Astrocyte (in vitro differentiated cells and primary cell): ENCODE measurements around the gene UNC5CL. TPM values are rescaled to one million over a fixed set of nuclear protein-coding genes. Genes with fewer than 3 reads are reported as not detected.

Experiments used
- DNase-seq: peaks from one replicate; pipeline ENCODE4 v3.0.0-alpha.2; 2010; ENCODE audit warnings: low read depth
- FAIRE-seq: peaks from 2 replicates; lab custom pipeline; 2011; peaks lifted over from hg19 to GRCh38; lab: Jason Lieb, UNC
- H2AFZ ChIP-seq: 2 replicates; pipeline ENCODE4 v1.6.0; 2012; ENCODE audit warnings: low read depth, low read length, inconsistent platforms
- H3K27ac ChIP-seq: 2 replicates; pipeline ENCODE4 v1.5.1; 2011; ENCODE audit warnings: low read depth, low read length, inconsistent platforms
- H3K27me3 ChIP-seq: 2 replicates; pipeline ENCODE4 v1.6.0; 2011; ENCODE audit warnings: low read length, inconsistent platforms; ENCODE audit not compliant: insufficient read depth
- H3K36me3 ChIP-seq: 2 replicates; pipeline ENCODE4 v1.5.1; 2011; ENCODE audit warnings: low read length, inconsistent platforms; ENCODE audit not compliant: insufficient read depth
- H3K4me1 ChIP-seq: 2 replicates; pipeline ENCODE4 v1.5.1; 2011; ENCODE audit warnings: low read length, inconsistent platforms; ENCODE audit not compliant: insufficient read depth
- H3K4me2 ChIP-seq: 2 replicates; pipeline ENCODE4 v1.6.0; 2012; ENCODE audit warnings: low read length, inconsistent platforms
- H3K4me3 ChIP-seq: 2 replicates; pipeline ENCODE4 v1.5.1; 2011; ENCODE audit warnings: low read depth, mild to moderate bottlenecking, low read length, inconsistent platforms; ENCODE audit not compliant: insufficient read depth
- H3K79me2 ChIP-seq: 2 replicates; pipeline ENCODE4 v1.6.0; 2012; ENCODE audit warnings: mild to moderate bottlenecking, low read length, inconsistent platforms; ENCODE audit not compliant: insufficient read depth
- H3K9ac ChIP-seq: 2 replicates; pipeline ENCODE4 v1.6.0; 2012; ENCODE audit warnings: mild to moderate bottlenecking, low read length, inconsistent platforms
- H3K9me3 ChIP-seq: 2 replicates; pipeline ENCODE4 v1.5.1; 2012; ENCODE audit warnings: low read depth, mild to moderate bottlenecking, low read length, inconsistent platforms; ENCODE audit not compliant: insufficient read depth
- H4K20me1 ChIP-seq: 2 replicates; pipeline ENCODE4 v1.6.0; 2012; ENCODE audit warnings: low read length, inconsistent platforms; ENCODE audit not compliant: insufficient read depth
- H3K27ac Mint-ChIP-seq: one replicate; pipeline ENCODE4 v1.8.0; 2021; ENCODE audit warnings: mild to moderate bottlenecking, mixed read lengths; ENCODE audit not compliant: unreplicated experiment
- H3K27me3 Mint-ChIP-seq: one replicate; pipeline ENCODE4 v1.8.0; 2021; ENCODE audit warnings: low read depth, mixed read lengths; ENCODE audit not compliant: unreplicated experiment
- H3K36me3 Mint-ChIP-seq: one replicate; pipeline ENCODE4 v1.8.0; 2021; ENCODE audit warnings: low read depth, mixed read lengths; ENCODE audit not compliant: unreplicated experiment
- H3K4me1 Mint-ChIP-seq: one replicate; pipeline ENCODE4 v1.8.0; 2021; ENCODE audit warnings: low read depth, mixed read lengths; ENCODE audit not compliant: unreplicated experiment
- H3K4me3 Mint-ChIP-seq: one replicate; pipeline ENCODE4 v1.8.0; 2021; ENCODE audit warnings: mild to moderate bottlenecking, moderate library complexity, mixed read lengths; ENCODE audit not compliant: unreplicated experiment
- H3K9me3 Mint-ChIP-seq: one replicate; pipeline ENCODE4 v1.8.0; 2021; ENCODE audit warnings: mild to moderate bottlenecking, mixed read lengths; ENCODE audit not compliant: unreplicated experiment
- EZH2 ChIP-seq: IDR thresholded peaks from 2 replicates; pipeline ENCODE4 v1.6.1; 2012; ENCODE audit warnings: mild to moderate bottlenecking, low read length, inconsistent platforms; ENCODE audit not compliant: insufficient read depth
- total RNA-seq: library from RNA; stranded (reverse); gene quantifications from 2 replicates; pipeline ENCODE4 v1.2.1, GENCODE V29; 2021
- TF ChIP-seq, protein P1 (sequence below): IDR thresholded peaks from 2 replicates; pipeline ENCODE4 v1.5.1; 2011; ENCODE audit warnings: low read depth, mild to moderate bottlenecking, inconsistent platforms, low read length, moderate library complexity; ENCODE audit not compliant: insufficient read depth

The UNC5CL gene
- total RNA-seq, 1 donor from 2014 or later = 0.27 TPM

DNA sequence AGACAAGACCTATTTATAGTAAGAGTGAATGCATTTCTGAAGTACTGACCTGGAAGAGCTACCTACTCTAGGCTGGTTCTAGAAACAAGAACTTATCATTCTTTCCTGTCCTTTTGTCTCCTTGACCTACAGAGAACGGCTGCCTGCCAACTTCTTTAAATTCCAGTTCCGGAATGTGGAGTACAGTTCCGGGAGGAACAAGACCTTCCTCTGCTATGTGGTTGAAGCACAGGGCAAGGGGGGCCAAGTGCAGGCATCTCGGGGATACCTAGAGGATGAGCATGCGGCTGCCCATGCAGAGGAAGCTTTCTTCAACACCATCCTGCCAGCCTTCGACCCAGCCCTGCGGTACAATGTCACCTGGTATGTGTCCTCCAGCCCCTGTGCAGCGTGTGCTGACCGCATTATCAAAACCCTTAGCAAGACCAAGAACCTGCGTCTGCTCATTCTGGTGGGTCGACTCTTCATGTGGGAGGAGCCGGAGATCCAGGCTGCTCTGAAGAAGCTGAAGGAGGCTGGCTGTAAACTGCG, 22.2 kb upstream of the UNC5CL start:
- Histone ChIP-seq H3K36me3 (no peaks in the 10 kb centered on the region), H3K4me1 (no peaks in the 10 kb centered on the region), H3K4me2 (no peak overlapping the region), H3K27ac (no peak overlapping the region), H3K9ac (no peak overlapping the region), H3K27me3 (no peaks in the 10 kb centered on the region), H4K20me1 (no peaks in the 10 kb centered on the region), H3K79me2 (no peaks in the 10 kb centered on the region), H2AFZ (no peak overlapping the region), H3K4me3 (no peak overlapping the region), H3K9me3 (no peaks in the 10 kb centered on the region)
- DNase-seq (no peak), FAIRE-seq (no peak)
- Mint-ChIP-seq H3K36me3 (no peaks in the 10 kb centered on the region), H3K27ac (no peak overlapping the region), H3K4me3 (no peak overlapping the region), H3K4me1 (peaks cover 17% of the 10 kb centered on the region), H3K27me3 (peaks cover 3% of the 10 kb centered on the region), H3K9me3 (no peaks in the 10 kb centered on the region)
- no peak for TF ChIP-seq EZH2
- TF ChIP-seq, protein P1, sequence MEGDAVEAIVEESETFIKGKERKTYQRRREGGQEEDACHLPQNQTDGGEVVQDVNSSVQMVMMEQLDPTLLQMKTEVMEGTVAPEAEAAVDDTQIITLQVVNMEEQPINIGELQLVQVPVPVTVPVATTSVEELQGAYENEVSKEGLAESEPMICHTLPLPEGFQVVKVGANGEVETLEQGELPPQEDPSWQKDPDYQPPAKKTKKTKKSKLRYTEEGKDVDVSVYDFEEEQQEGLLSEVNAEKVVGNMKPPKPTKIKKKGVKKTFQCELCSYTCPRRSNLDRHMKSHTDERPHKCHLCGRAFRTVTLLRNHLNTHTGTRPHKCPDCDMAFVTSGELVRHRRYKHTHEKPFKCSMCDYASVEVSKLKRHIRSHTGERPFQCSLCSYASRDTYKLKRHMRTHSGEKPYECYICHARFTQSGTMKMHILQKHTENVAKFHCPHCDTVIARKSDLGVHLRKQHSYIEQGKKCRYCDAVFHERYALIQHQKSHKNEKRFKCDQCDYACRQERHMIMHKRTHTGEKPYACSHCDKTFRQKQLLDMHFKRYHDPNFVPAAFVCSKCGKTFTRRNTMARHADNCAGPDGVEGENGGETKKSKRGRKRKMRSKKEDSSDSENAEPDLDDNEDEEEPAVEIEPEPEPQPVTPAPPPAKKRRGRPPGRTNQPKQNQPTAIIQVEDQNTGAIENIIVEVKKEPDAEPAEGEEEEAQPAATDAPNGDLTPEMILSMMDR = no peak

DNA sequence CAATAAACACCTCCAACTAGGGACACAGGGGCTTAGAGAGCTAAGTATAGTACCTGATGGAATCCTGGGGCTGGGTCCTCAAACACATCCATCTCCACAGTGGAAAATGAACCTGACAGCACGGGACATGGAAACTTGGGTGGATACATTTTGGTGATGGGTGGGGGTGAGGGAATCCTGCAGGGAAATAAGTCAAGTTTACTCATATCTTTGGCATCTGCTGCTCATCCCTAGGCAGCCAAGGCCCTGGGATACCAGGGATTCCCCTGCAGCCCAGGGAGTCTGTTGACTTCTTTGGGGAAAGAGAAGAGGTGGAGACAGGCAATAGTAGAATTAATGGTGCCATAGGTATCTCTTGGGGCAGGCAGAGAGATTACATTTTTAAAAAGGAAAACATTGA, 20.5 kb upstream of the UNC5CL start:
- no peak for FAIRE-seq
- H3K9ac ChIP-seq = no peak overlapping the region
- peaks cover 19% of the 10 kb centered on the region for H3K4me1 Mint-ChIP-seq

DNA sequence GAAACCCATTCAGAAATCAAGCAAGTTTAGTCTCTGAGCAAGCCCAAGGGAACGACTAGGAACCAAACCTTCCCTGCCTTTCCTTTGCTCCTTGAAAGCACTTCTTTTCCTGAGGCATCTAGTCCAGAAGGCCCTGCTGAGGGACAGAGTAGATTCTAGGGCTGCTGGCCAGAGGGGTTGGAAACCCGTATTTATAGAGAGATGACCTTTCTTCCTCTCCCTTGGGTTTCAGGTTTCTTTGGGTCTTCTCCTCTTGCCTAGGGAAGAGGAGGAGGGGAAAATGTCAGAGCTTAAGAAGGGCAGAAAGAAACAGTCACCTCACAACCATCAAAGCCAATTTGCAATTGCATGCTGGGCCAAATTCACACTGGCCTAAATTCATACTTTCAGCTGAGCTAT, 19.8 kb upstream of the UNC5CL start:
- TF ChIP-seq EZH2 = no peak
- TF ChIP-seq, protein P1 = no peak
- Histone ChIP-seq H3K79me2 (no peaks in the 10 kb centered on the region), H3K9me3 (no peaks in the 10 kb centered on the region), H2AFZ (no peak overlapping the region), H3K4me3 (no peak overlapping the region), H3K27me3 (no peaks in the 10 kb centered on the region), H4K20me1 (no peaks in the 10 kb centered on the region), H3K9ac (no peak overlapping the region), H3K4me2 (no peak overlapping the region), H3K4me1 (no peaks in the 10 kb centered on the region), H3K36me3 (no peaks in the 10 kb centered on the region), H3K27ac (no peak overlapping the region)
- Mint-ChIP-seq H3K9me3 (peaks cover 2% of the 10 kb centered on the region), H3K27ac (no peak overlapping the region), H3K4me3 (no peak overlapping the region), H3K27me3 (peaks cover 3% of the 10 kb centered on the region), H3K4me1 (peaks cover 19% of the 10 kb centered on the region), H3K36me3 (no peaks in the 10 kb centered on the region)
- DNase-seq (no peak), FAIRE-seq (no peak)

More for the DNA sequence above, 20.5 kb upstream of the UNC5CL start:
- H2AFZ ChIP-seq = no peak overlapping the region
- Mint-ChIP-seq H3K27ac (no peak overlapping the region), H3K4me3 (no peak overlapping the region), H3K36me3 (no peaks in the 10 kb centered on the region), H3K27me3 (peaks cover 3% of the 10 kb centered on the region), H3K9me3 (peaks cover 2% of the 10 kb centered on the region)
- TF ChIP-seq EZH2 = no peak
- TF ChIP-seq, protein P1 = no peak
- no peak overlapping the region for H3K4me2 ChIP-seq
- H3K36me3 ChIP-seq = no peaks in the 10 kb centered on the region
- H4K20me1 ChIP-seq = no peaks in the 10 kb centered on the region
- no peaks in the 10 kb centered on the region for H3K9me3 ChIP-seq
- DNase-seq = peak; percentile 27
- H3K4me1 ChIP-seq = no peaks in the 10 kb centered on the region
- H3K79me2 ChIP-seq = no peaks in the 10 kb centered on the region
- no peaks in the 10 kb centered on the region for H3K27me3 ChIP-seq
- no peak overlapping the region for H3K27ac ChIP-seq
- no peak overlapping the region for H3K4me3 ChIP-seq
